SK-N-SH (cell line): ENCODE measurements around the gene ADCY10. TPM values are rescaled to one million over a fixed set of nuclear protein-coding genes. Genes with fewer than 3 reads are reported as not detected.

Experiments used
- CTCF ChIA-PET: fragments of 300-600, 350-600 bp; formaldehyde crosslinking; extraction: SDS; loops from one replicate; lab custom pipeline; 2021; lab: Yijun Ruan, JAX
- POLR2A ChIA-PET: fragments of 350-600 bp; sonication (Branson Sonifier 250); formaldehyde crosslinking; extraction: SDS; loops from one replicate; lab custom pipeline; 2020; ENCODE audit warnings: antibody characterized with exemption, inconsistent platforms; lab: Yijun Ruan, JAX
- DNase-seq: peaks from one replicate; pipeline ENCODE4 v3.0.0; 2012
- H2AFZ ChIP-seq: fragments of 200-600 bp; sonication (generic); 2 replicates; pipeline ENCODE4 v1.8.1; 2016; ENCODE audit warnings: antibody characterized with exemption, mild to moderate bottlenecking, low read depth
- H3F3A ChIP-seq: fragments of 200-600 bp; sonication (generic); replicated peaks from 2 replicates; pipeline ENCODE3; 2016; ENCODE audit warnings: antibody characterized with exemption, mild to moderate bottlenecking; ENCODE audit not compliant: insufficient read depth
- H3K27ac ChIP-seq, 2 experiments: fragments of 200-500 bp in 1 of 2; fragments of 200-600 bp in 1 of 2; sonication (Bioruptor generic) in 1 of 2; sonication (generic), shearing (Covaris generic) in 1 of 2; 2 replicates each; pipeline versions ENCODE4 v1.5.1 to v1.6.1; 2014 to 2016; ENCODE audit warnings: low read depth in 2 of 2, inconsistent platforms in 1 of 2, low read length in 1 of 2, mild to moderate bottlenecking in 1 of 2, mixed read lengths in 1 of 2
- H3K27me3 ChIP-seq: fragments of 200-600 bp; sonication (generic), shearing (Covaris generic); 2 replicates; pipeline ENCODE4 v1.6.1; 2016; ENCODE audit warnings: mixed run types; ENCODE audit not compliant: insufficient read depth
- H3K36me3 ChIP-seq, 2 experiments: fragments of 200-500 bp in 1 of 2; fragments of 200-600 bp in 1 of 2; sonication (Bioruptor generic) in 1 of 2; sonication (generic) in 1 of 2; replicated peaks in 1 of 2; 2 replicates each; pipeline versions ENCODE3 to v1.5.1; 2014 to 2016; ENCODE audit warnings: low read length in 1 of 2, mild to moderate bottlenecking in 1 of 2; ENCODE audit not compliant: insufficient read depth in 2 of 2, control insufficient read depth in 1 of 2
- H3K4me1 ChIP-seq, 2 experiments: fragments of 200-500 bp in 1 of 2; fragments of 200-600 bp in 1 of 2; sonication (Bioruptor generic) in 1 of 2; sonication (generic), shearing (Covaris generic) in 1 of 2; 2 replicates each; pipeline versions ENCODE4 v1.5.1 to v1.6.1; 2014 to 2016; ENCODE audit warnings: low read depth in 1 of 2, low read length in 1 of 2, mixed run types in 1 of 2; ENCODE audit not compliant: insufficient read depth in 2 of 2, control insufficient read depth in 1 of 2
- H3K4me2 ChIP-seq: fragments of 200-600 bp; sonication (generic), shearing (Covaris generic); 2 replicates; pipeline ENCODE4 v1.6.1; 2017; ENCODE audit warnings: mixed run types
- H3K4me3 ChIP-seq, 2 experiments: fragments of 200-500 bp in 1 of 2; fragments of 200-600 bp in 1 of 2; sonication (Bioruptor generic) in 1 of 2; sonication (generic), shearing (Covaris generic) in 1 of 2; 2 replicates each; pipeline versions ENCODE4 v1.5.1 to v1.8.1; 2014 to 2016; ENCODE audit warnings: low read depth in 2 of 2, inconsistent platforms in 1 of 2, low read length in 1 of 2, mild to moderate bottlenecking in 1 of 2, mixed read lengths in 1 of 2, moderate library complexity in 1 of 2
- H3K79me2 ChIP-seq: fragments of 200-600 bp; sonication (generic); 2 replicates; pipeline ENCODE4 v1.8.1; 2017; ENCODE audit warnings: mild to moderate bottlenecking; ENCODE audit not compliant: insufficient read depth
- H3K9ac ChIP-seq: fragments of 200-600 bp; sonication (generic); 2 replicates; pipeline ENCODE4 v1.6.1; 2017; ENCODE audit warnings: mixed run types
- H3K9me2 ChIP-seq: fragments of 200-600 bp; sonication (generic); 2 replicates; pipeline ENCODE4 v1.6.1; 2017; ENCODE audit warnings: mixed run types
- H3K9me3 ChIP-seq: fragments of 200-600 bp; sonication (generic); 2 replicates; pipeline ENCODE4 v1.6.1; 2017; ENCODE audit warnings: mixed run types, mild to moderate bottlenecking, moderate library complexity
- H4K20me1 ChIP-seq: fragments of 200-600 bp; sonication (generic); 2 replicates; pipeline ENCODE4 v1.6.1; 2017; ENCODE audit warnings: mild to moderate bottlenecking, mixed run types; ENCODE audit not compliant: insufficient read depth
- CTCF ChIP-seq: fragments of 200-600 bp; sonication (generic); IDR thresholded peaks from 2 replicates; pipeline ENCODE4 v1.6.1; 2017; ENCODE audit warnings: antibody characterized with exemption, mild to moderate bottlenecking, moderate library complexity
- ELF1 ChIP-seq: IDR thresholded peaks from 2 replicates; pipeline ENCODE4 v1.4.0; 2012
- EP300 ChIP-seq, 2 experiments: IDR thresholded peaks; 2 replicates each; pipeline versions ENCODE4 v1.4.0 to v1.6.1; 2012; ENCODE audit warnings: borderline replicate concordance in 1 of 2, low read depth in 1 of 2, low read length in 1 of 2
- EZH2phosphoT487 ChIP-seq: fragments of 200-600 bp; sonication (generic); IDR thresholded peaks from 2 replicates; pipeline ENCODE4 v1.6.1; 2017; ENCODE audit warnings: low read depth, mixed run types, mild to moderate bottlenecking, antibody characterized with exemption, moderate library complexity, borderline replicate concordance
- FOSL2 ChIP-seq: IDR thresholded peaks from 2 replicates; pipeline ENCODE4 v1.4.0; 2012; ENCODE audit warnings: low read depth, mild to moderate bottlenecking, moderate library complexity, borderline replicate concordance
- FOXM1 ChIP-seq: IDR thresholded peaks from 2 replicates; pipeline ENCODE4 v1.4.0; 2012; ENCODE audit warnings: low read depth, mild to moderate bottlenecking
- GABPA ChIP-seq: IDR thresholded peaks from 2 replicates; pipeline ENCODE4 v1.4.0; 2012; ENCODE audit warnings: low read depth, mild to moderate bottlenecking
- JUND ChIP-seq: IDR thresholded peaks from 2 replicates; pipeline ENCODE4 v1.4.0; 2012
- MAX ChIP-seq: IDR thresholded peaks from 2 replicates; pipeline ENCODE4 v1.4.0; 2012; ENCODE audit warnings: low read depth
- MEF2A ChIP-seq: IDR thresholded peaks from 2 replicates; pipeline ENCODE4 v1.4.0; 2012; ENCODE audit warnings: low read depth, borderline replicate concordance
- NFIC ChIP-seq: IDR thresholded peaks from 2 replicates; pipeline ENCODE4 v1.4.0; 2012; ENCODE audit warnings: borderline replicate concordance
- POLR2AphosphoS5 ChIP-seq: IDR thresholded peaks from 2 replicates; pipeline ENCODE4 v1.6.1; 2012; ENCODE audit warnings: low read depth, low read length
- RAD21 ChIP-seq: IDR thresholded peaks from 2 replicates; pipeline ENCODE4 v1.6.1; 2012; ENCODE audit warnings: mild to moderate bottlenecking, low read length
- RCOR1 ChIP-seq: fragments of 150-350 bp; IDR thresholded peaks from 2 replicates; pipeline ENCODE4 v1.6.1; 2017; ENCODE audit warnings: antibody characterized with exemption, low read length
- REST ChIP-seq: IDR thresholded peaks from 2 replicates; pipeline ENCODE4 v1.6.1; 2012; ENCODE audit warnings: mild to moderate bottlenecking, low read depth, low read length, moderate library complexity
- RXRA ChIP-seq: IDR thresholded peaks from 2 replicates; pipeline ENCODE4 v1.4.0; 2012; ENCODE audit warnings: low read depth, mild to moderate bottlenecking, borderline replicate concordance
- SIN3A ChIP-seq: IDR thresholded peaks from 2 replicates; pipeline ENCODE4 v1.6.1; 2012; ENCODE audit warnings: low read depth, mild to moderate bottlenecking, low read length, moderate library complexity, borderline replicate concordance
- TCF12 ChIP-seq: IDR thresholded peaks from 2 replicates; pipeline ENCODE4 v1.4.0; 2012
- TEAD4 ChIP-seq: IDR thresholded peaks from 2 replicates; pipeline ENCODE4 v1.4.0; 2012; ENCODE audit warnings: mild to moderate bottlenecking, borderline replicate concordance; ENCODE audit not compliant: insufficient read depth
- USF1 ChIP-seq: IDR thresholded peaks from 2 replicates; pipeline ENCODE4 v1.4.0; 2012; ENCODE audit warnings: low read depth, borderline replicate concordance
- ZBTB33 ChIP-seq: IDR thresholded peaks from 2 replicates; pipeline ENCODE4 v1.4.0; 2012; ENCODE audit warnings: low read depth, borderline replicate concordance
- WGBS: methylation state at CpG from one replicate; pipeline ENCODE4 v1.1.6; 2017; ENCODE audit warnings: low lambda C conversion rate; 5-methylcytosine and 5-hydroxymethylcytosine counted together
- polyA plus RNA-seq, 3 experiments: library from polyadenylated mRNA; depleted of rRNA; stranded (reverse); fragments of >200 nt; gene quantifications; 2 replicates each; pipeline ENCODE4 v1.2.3, GENCODE V29; 2012
- TF ChIP-seq, protein P1 (sequence below): IDR thresholded peaks from 2 replicates; pipeline ENCODE4; 2012

The ADCY10 gene
- polyA plus RNA-seq, 1 of the 3 experiments (the other 2 are of a cell fraction): 0.10 TPM

DNA sequence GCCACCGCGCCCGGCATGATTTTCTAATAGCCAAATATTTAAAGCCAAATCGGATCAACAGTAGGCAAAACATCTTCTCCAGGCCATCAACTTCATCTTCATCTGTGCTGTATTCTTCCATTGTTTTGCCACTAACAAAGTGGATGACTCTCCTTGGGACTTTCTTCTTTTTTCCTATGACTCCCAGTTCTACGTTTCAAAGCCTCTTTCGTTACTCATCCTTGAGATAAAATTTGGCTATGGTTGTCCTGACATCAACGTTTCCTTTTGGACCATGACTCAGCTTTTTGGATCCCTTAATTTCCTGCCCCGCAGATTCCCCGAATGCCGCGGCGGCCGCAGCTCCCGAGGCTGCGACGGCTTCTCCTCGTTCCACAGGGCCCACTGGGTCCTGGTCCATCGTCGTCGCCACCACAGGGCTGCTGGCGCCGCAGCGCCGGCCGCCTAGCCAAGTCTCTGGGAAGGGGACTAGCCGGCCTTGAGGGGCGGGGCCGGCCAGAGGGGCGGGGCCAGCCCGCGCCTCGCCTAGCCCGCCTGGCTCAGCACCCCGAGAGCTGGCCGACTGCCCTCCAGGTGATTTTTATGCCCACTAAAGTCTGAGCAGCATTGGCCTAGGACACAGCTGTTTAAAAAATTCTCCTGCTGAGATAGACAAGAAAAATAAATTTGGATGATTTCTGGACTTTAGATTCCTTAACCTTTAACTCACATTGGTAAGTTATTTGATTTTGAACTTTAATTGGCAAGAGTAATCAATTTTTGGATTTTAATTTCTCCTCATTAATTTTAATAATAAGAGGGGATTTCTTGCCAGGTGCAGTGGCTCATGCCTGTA, 93.9 kb downstream of the ADCY10 start:
- Histone ChIP-seq H3K4me3 (peak overlapping the region; percentile 35 to 54; a peak in 3 of 4 replicates), H3K9me3 (peaks cover 7% of the 10 kb centered on the region; the same call in 1 of the 2 replicates), H3K4me1 (peaks cover 0 to 16% of the 10 kb centered on the region in 2 experiments; a peak in 1 of 4 replicates), H2AFZ (peak overlapping the region; percentile 67), H3F3A (peaks cover 32% of the 10 kb centered on the region), H3K9ac (peak overlapping the region; percentile 63), H3K9me2 (no peaks in the 10 kb centered on the region), H3K27me3 (no peaks in the 10 kb centered on the region), H3K4me2 (peak overlapping the region; percentile 65), H4K20me1 (no peaks in the 10 kb centered on the region), H3K79me2 (peaks cover 6% of the 10 kb centered on the region; the same call in 1 of the 2 replicates), H3K27ac (peak overlapping the region; percentile 44 to 99; a peak in 3 of 4 replicates), H3K36me3 (peaks cover 0 to 5% of the 10 kb centered on the region in 2 experiments)
- ChIA-PET POLR2A (no interaction called here), CTCF (interaction anchor here (1.0 to 1.6 kb wide), 2 partner anchors 10 to 262 kb away, joined by 4 read pairs; no protein-coding TSS in a partner anchor)
- peak; percentile 92 for DNase-seq
- 17% methylated on average over 21 of the region's 35 CpGs for whole genome bisulfite sequencing
- peak; percentile 97 for TF ChIP-seq MEF2A
- TF ChIP-seq RXRA: peak; percentile 57; the same call in 1 of the 2 replicates
- no peak for TF ChIP-seq EZH2phosphoT487
- no peak for TF ChIP-seq CTCF
- TF ChIP-seq GABPA: no peak
- 0 out of 2 replicates have a peak, but pooled peaks have one; percentile 61 for TF ChIP-seq FOXM1
- peak; percentile 86 for TF ChIP-seq FOSL2
- TF ChIP-seq, protein P1, sequence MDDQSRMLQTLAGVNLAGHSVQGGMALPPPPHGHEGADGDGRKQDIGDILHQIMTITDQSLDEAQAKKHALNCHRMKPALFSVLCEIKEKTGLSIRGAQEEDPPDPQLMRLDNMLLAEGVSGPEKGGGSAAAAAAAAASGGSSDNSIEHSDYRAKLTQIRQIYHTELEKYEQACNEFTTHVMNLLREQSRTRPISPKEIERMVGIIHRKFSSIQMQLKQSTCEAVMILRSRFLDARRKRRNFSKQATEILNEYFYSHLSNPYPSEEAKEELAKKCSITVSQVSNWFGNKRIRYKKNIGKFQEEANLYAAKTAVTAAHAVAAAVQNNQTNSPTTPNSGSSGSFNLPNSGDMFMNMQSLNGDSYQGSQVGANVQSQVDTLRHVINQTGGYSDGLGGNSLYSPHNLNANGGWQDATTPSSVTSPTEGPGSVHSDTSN: peak; percentile 55
- TF ChIP-seq REST: 0 out of 2 replicates have a peak, but pooled peaks have one; percentile 15
- peak; percentile 96 for TF ChIP-seq TEAD4
- 0 out of 2 replicates have a peak, but pooled peaks have one; percentile 19 for TF ChIP-seq USF1
- peak; percentile 64; the same call in 1 of the 2 replicates for TF ChIP-seq MAX
- no peak for TF ChIP-seq RCOR1
- TF ChIP-seq EP300 (IDR thresholded peaks at IDR 0.05; ENCODE audit: borderline replicate concordance in 1 of 2, low read depth in 1 of 2, low read length in 1 of 2): peak in 1 of 2 experiments; percentile 90; a peak in 2 of 4 replicates
- 0 out of 2 replicates have a peak, but pooled peaks have one; percentile 47 for TF ChIP-seq ZBTB33
- peak; percentile 79 for TF ChIP-seq JUND
- TF ChIP-seq POLR2AphosphoS5: no peak; the same call in 1 of the 2 replicates
- peak; percentile 88 for TF ChIP-seq NFIC
- TF ChIP-seq RAD21: 0 out of 2 replicates have a peak, but pooled peaks have one; percentile 2
- peak; percentile 69 for TF ChIP-seq TCF12
- TF ChIP-seq SIN3A: 0 out of 2 replicates have a peak, but pooled peaks have one; percentile 39
- TF ChIP-seq ELF1: no peak
